Measurements from ENCODE around the gene EYS.

DNA sequence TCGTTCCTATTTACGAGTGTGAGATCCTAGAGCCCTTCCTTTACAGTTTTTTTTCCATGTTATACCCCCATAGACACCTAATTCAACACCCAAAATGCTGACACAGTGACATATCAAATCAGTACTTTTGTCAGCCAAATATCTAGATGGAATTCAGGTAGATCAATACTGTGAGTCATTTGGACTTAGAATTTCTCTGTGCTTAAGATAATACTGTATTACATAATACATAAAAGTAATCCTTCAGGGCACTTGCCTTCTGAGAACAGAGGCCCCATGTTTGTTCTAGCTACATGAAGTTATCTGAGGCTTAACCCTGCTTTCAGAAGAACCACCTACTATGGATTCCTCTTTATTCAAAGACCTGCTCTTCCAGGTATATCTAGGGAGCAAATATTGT lies 1448.3 kb downstream of the EYS start:
- TF ChIP-seq, protein P1, sequence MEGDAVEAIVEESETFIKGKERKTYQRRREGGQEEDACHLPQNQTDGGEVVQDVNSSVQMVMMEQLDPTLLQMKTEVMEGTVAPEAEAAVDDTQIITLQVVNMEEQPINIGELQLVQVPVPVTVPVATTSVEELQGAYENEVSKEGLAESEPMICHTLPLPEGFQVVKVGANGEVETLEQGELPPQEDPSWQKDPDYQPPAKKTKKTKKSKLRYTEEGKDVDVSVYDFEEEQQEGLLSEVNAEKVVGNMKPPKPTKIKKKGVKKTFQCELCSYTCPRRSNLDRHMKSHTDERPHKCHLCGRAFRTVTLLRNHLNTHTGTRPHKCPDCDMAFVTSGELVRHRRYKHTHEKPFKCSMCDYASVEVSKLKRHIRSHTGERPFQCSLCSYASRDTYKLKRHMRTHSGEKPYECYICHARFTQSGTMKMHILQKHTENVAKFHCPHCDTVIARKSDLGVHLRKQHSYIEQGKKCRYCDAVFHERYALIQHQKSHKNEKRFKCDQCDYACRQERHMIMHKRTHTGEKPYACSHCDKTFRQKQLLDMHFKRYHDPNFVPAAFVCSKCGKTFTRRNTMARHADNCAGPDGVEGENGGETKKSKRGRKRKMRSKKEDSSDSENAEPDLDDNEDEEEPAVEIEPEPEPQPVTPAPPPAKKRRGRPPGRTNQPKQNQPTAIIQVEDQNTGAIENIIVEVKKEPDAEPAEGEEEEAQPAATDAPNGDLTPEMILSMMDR (IDR thresholded peaks at IDR 0.05): no peak
- TF ChIP-seq POLR2A (IDR thresholded peaks at IDR 0.05) (no peak), POLR2AphosphoS5 (IDR thresholded peaks at IDR 0.05) (no peak)
